HG03139 (cell line): ENCODE results near the gene SMURF2.

Source experiments
- ATAC-seq: cut with Tn5 transposase; IDR thresholded peaks from one replicate; pipeline ENCODE4 v1.9.1; 2021; ENCODE audit not compliant: unreplicated experiment

The SMURF2 gene

DNA sequence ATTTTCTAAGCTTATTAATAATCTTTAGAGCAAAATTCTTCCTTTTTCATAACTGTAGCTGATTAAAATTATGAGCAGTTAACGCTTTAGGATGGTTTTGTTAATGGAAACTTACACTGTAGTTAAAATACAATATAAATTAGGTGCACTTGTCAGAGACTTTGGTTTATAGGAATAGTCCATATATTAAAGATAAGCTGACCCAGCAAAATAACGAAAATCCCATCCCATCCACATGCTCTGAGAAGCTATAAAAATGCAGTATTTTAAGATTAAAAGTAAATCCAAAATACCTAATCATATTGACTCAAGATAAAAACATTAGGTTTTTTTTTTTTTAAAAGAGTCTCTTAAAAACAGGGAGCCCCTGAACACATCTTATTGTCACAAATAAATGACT is 117.4 kb downstream of the SMURF2 start:
- ATAC-seq = no peak

DNA sequence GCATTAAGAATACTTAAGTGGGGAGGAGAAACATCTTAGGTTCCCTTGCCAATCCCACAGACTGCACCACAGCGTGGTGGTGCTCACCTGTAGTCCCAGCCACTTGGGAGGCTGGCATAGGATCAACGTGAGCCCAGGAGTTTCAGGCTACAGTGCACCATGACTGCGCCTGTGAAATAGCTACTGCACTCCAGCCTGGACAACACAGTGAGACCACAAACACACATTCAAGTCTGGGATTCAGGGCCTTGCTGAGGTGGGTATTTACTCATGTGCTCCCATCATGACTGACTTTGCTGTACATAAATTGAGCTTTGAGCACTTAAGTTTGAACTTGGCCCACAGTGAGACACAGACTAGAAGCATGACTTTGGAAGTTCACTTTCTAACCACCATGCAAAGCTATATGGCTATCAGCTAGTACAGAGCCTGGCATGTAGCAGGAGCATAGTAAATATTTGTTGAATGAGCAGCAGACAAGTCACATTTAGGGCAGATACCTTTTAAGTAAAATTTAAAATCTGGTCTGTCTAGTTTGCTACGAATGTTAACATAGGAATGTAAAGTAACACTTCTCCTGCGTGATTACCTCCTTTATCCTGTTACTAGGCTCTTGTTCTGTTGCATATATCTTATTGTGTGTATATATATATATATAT is 121.9 kb downstream of the SMURF2 start:
- no peak for ATAC-seq

DNA sequence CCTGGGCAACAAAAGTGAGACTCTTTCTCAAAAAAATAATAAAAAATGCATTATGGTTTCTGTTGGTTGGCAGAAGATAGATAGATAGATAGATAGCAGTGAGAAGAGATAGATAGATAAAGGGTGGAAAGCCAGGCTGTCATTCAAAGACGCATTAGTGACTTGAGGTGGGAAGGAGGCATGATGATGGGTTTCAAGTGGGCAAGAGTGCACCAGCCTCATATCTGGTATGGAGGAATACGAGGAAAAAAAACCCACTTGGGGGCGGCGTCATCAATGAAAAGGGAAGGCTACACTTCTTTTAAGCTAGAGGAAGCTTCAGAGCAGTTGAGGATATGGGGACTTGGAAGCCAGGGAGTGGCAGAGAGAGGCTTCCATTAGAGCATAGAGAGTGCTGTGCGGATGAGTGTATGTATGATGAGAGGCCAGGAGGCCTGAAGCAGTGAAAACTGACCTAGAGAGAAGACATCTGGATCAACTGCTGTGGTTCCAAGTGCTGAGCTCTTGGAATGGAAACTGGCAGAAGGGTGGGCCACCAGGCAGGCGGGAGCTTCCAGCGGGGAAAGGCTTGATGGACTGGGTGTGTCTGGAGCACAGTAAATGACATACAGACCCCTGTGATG is 123.5 kb downstream of the SMURF2 start:
- no peak for ATAC-seq

DNA sequence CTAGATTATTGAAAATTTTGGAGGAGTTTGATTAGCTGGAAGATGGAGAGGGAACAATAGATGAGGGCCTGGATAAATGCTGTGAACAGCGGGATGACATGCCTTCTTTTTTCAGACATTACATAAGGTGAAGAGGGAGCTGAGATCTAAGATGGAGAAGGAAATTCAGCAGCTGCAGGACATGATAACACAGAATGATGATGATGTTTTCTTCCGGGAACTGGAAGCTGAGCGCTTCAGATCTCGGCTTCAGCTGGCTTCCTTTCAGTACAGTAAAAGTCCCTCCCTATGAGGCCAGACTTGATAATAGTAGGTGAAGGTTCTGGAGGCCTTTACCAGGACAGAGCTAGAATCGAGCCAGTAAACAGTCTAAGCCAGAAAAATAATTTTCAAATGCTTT is 124.6 kb downstream of the SMURF2 start:
- ATAC-seq = no peak

DNA sequence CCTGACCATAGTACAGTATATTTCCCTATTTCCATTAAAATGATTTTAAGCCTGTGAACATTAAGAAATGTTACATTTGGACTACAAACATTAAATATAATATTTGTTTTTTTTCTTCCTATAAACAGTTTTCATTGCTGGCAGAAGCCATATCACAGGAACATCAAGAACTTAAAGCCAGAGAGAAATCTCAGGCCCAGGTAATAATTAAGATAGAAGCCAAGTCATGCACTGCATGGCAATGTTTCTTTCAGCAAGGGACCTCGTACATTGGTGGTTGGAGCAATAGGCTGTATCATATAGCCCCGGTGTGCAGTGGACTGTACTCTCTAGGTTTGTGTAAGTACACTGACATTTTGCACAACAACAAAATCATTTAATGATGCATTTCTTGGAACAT is 125.2 kb downstream of the SMURF2 start:
- ATAC-seq = no peak

DNA sequence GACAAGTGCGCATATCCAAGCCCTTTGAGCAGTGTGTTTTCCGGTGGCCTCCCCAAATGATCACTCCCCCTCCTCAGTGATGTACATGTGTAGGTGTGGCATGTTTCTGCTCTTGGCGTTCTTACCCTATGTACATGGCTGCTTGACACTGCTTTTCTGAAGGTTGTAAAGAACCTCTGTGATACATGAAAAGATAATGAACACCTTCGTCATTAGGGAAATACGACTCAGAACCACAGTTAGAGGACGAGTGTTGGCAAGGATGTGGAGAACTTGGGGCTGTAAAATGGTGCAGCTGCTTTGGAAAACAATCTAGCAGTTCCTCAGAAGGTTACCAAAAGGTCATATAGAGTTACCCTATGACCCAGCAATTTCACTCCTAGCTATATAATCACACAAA is 126.8 kb downstream of the SMURF2 start:
- ATAC-seq = no peak

DNA sequence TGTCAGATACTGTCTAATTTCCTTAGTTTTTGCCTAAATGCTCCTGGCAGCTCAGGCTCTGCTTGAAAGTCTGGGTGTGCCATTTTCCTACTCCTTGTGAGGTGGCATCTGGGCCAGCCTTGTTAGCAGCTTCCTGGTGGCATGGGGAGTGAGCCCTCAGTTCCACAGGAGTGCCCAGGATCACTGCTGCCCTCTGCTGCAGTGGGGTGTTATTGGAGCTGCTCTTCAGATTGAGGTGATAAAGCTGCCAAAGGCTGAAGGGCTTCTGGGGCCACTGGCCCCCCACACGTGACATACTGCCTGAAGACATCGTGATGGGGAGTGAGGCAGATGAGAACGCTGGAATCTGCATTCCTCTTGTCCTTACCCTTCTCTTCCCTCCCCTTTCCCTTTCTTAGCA is 127.9 kb downstream of the SMURF2 start:
- ATAC-seq = no peak

DNA sequence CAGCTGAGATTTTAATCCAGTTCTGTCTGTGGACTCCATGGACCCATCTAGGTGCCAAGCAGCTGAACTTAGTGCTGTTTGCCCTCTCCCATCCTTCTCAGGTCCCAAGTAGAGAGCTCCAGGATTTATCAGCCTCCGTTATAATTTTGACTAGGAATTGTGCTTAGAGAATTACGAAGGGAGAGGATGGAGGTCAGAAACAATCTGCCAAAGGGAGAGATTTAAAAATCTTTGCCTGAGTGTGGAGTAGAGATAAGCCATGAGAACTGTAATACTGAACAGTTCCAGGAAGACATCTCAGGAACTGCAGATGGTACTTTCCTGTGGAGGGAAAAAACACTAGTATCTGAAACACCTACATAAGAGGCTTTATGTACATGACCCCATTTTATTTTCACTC is 128.3 kb downstream of the SMURF2 start:
- ATAC-seq = no peak

DNA sequence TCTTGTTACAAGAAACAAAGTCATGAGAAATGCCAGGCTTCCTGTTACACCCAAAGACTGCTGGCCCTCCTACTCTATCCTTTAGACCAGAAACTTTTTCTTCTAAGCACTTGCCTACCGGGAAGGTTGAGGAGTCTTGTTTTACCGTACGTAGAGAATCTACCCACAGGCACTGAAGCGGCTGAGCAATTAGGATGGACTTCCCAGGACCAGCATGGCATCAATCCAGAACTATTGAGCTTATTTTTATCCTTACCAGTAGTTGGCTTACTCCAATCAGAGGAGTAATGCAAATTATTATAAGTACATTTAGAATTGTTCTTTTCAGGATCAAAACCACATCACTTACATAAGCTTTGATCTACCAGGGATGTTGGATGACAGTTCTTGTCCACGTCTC is 129.7 kb downstream of the SMURF2 start:
- ATAC-seq = no peak

DNA sequence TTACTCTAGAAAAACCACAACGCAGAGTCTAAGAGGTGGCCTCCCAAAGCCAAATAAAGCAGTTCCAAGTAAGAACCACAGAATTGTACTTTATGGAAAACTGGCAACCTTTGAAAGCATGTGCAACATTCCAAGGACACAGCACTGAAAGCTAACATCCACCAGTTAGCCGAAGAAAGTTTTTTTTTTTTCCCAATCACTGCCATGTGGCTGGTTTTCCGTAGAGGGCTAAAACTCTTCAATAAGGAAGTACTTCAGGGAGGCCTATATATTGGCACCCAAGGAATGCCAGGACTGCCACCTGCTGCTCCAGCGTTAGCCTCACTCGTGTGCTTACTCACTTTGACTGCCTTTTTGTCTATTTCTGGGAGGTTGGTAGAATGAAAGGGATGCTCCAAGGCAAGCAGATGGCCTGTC is 130.1 kb downstream of the SMURF2 start:
- no peak for ATAC-seq

DNA sequence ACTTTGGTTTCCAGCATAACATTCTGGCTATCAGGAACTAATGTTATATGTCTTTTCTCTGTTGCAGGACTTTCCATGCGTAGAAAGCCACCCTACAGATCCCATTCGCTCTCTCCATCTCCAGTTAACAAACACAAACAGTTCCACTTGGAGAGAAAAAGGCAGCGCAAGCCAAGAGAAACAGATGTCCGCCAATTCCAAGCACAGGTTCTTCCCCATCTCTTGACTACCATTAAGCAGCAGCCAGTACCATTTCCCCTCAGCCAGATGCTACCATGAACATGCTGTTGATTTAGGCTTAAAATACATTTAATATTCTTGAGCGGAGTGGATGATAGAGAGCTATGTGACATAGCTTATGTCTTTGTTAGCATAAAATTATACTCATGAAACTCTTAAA is 132.9 kb downstream of the SMURF2 start:
- ATAC-seq = no peak

DNA sequence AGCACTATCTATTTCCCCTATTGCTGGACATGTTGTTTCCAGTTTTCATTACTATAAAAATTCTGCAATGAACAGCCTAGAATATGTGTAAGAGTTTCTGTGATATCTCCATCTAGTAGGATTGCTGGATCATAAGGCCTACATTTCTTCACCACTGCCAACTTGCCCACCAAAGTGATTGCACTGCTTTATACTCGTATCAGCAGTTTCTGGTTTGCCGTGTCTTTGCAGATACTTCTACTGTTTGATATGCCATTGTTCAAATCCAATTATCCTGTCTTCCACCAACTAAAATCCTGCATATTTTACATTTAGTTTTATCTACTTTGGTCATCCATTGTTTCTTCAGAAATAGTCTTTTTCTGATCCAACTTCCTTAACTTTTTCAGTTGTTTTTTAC is 134.2 kb downstream of the SMURF2 start:
- ATAC-seq = no peak

DNA sequence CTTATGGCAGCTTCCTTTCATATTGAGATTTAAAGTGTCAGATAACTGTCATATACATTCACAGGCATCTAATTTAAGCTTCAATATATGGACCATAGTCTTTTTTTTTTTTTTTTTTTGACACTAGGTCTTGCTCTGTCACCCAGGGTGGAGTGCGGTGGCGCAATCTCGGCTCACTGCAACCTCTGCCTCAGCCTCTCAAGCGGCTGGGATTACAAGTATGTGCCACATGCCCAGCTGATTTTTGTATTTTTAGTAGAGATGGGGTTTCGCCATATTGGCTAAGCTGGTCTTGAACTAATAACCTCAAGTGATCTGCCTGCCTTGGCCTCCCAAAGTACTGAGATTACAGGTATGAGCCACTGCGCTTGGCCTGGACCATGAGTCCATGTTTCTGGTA is 141.7 kb downstream of the SMURF2 start:
- ATAC-seq = no peak

DNA sequence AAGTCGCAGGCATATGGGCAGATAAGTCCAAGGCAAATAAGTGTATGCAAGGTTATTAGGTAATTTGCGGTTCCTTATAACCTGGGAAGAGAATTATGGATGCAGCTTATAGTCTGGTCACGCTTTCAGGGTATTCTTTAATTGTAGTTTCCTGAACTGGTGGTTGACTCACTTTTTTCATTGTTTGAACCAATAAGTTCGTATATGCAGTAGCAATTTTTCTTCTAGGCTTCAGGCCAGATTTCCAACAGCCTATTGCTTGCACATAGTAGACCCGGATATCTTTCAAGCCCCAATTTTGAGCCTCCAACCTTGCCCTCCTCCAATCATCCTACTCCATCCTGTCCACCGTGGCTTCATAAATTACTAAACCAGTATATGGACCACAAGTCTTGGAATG is 142.5 kb downstream of the SMURF2 start:
- ATAC-seq = no peak

DNA sequence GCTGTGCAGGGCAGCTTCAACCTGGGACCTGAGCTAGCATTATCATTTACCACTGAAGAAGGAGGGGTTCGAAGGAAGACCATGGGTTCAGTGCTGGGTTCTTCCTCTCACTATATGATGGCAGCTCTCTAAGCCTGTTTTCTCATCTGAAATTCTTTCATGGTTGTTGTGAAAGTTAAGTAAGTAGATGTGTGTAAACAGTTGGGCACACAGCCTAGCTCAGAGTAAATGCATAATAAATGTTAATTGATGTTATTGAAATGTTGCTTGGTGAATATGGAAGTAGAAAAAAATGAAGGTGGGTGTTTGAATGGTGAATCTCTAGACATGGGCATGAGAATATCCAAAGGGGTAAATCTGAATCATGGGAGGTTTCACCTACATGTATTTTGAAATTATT is 146.3 kb downstream of the SMURF2 start:
- ATAC-seq = no peak

DNA sequence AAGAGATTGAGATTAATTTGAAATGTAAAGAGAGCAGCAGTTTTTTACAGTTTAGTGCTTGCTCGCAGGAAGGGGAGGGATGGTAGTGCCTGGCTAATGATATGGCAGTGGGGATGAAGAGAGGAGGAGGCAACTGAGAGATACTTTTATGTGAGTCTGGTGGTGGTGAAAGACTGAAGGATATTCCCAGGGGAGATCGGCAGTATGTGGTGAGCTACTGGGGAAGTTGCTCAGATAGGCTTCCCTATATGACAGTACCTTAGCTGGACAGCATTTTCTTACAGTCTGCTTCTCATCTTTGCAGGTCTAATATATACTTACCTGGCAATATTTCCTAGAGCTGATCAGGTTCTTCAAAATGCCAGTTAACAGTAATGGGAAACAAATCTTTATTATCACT is 146.7 kb downstream of the SMURF2 start:
- no peak for ATAC-seq

DNA sequence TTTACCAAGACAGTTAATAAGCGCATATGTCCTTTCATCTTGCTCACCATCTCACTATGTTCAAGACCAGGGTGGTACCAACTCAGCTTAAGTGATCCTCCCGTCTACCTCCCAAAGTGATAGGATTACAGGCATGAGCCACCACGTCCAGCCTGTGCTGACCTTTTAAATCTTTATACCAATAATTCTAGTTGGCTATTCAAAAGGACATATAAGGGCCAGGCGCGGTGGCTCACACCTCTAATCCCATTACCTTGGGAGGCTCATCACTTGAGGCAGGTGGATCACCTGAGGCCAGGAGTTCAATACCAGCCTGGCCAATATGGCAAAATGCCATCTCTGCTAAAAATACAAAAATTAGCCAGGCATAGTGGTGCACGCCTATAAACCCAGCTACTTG is 152.9 kb downstream of the SMURF2 start:
- ATAC-seq = no peak

DNA sequence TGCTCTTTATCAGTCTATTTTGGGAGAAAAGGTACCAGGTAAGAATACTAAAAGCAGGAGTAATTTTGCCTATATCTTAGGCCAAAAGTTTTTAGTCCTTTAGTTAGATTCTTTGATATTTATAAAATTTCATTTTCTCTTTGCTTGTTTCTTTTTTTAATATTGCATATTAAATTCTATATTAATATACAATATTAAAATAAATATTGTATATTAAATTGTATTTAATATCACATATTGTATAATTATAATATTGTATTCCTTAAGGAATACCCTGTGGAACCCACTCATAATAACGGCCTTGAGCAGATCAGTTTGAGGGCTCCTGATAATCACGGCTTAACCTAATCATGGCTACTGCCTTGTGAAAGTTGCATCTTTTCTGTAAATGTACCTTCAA is 153.4 kb downstream of the SMURF2 start:
- no peak for ATAC-seq

DNA sequence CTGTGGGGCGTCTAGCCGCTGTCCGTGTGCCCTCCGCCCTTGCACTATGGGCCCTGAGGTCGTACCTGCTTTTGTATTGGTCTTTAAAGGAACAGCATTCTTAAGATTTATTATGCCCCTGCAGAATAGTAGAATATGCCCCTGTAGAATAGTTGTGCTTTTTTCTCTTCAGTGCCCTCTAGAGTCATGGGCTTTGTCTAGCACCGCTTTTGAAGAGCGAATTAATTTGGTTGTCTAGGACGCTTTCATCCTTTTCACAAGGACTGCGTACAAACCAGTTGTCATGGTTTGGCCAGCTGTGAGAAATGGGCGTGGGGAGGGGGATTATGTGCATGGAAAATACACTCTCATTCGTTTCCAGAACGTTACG is 154.7 kb downstream of the SMURF2 start:
- no peak for ATAC-seq

DNA sequence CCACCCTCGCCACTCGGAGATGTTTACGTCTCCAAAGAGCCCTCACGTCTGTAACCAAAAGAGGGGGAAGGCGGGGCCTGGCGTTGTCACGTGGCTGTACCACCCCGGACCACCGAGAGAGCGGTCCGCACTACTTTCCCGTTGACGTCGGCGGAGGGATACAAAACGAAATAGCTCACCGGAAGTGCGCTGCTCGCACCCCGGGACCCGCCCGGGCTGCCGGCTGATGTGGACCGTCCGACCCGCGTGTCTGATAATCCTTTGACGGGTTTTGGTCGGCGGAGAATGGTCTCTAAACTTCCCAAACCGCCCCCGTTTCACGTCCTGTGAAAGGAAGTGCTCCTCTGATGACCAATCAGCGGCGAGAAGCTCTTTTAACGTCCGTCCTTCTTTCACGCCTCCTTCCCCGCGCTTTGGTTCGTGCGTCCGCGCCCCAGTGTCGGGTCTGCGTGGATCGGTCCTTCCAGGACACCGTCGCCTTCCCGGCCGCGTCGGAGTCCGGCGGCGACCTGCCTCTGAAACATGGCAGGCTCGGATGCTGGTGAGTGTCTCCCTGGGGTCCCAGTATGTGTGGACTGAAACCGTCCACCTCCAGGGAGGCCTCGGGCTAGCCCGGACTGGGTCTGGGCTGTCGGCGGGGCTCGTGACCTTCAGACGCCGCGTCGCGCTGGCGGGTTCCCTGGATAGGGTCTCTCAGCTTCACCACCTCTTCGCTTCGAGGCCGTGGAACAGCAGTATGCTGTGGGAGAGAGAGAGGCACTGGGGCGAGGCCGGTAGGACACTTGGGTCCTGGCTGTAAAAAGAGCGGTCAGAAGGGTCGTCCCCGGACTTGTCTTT is 155.3 kb downstream of the SMURF2 start, which contains the start of gene CEP95:
Gene CEP95 (plus strand): TSS at position 402 of the 837 bp plus-strand sequence. CDS start 121 bp downstream, at position 523.
- ATAC-seq = peak; percentile 57

DNA sequence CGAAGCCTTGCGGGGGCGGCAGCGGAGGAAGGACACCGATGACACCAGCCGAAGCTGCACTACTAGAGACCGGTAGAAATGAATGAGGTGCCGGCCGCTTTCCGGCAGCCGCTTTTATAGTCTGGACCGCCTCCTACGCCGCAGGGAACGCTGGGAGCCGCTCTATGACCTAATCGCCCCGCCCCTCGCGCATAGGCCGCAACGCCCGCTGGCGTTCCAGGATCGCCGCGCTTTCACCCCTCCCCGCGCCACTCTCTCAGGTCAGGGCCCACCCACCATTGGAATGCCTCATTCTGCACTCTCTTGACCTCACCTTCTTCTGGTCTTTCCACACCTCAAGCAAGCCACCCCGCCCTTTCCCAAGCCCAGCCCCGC is 155.9 kb downstream of the SMURF2 start, which contains the start of gene DDX5:
Gene DDX5 (minus strand): TSS at position 89 of the 375 bp plus-strand sequence. CDS start 170 bp downstream, outside the sequence.
- peak; percentile 52 for ATAC-seq
